Upper lobe of right lung (tissue), 1 donor: ENCODE measurements around the gene SHC3. TPM values are rescaled to one million over a fixed set of nuclear protein-coding genes. Genes with fewer than 3 reads are reported as not detected.

Experiments used
- ATAC-seq: fragments of 200-7000 bp; cut with Tn5 transposase; one replicate; pipeline ENCODE4 v1.9.1; 2020; ENCODE audit warnings: mild to moderate bottlenecking, moderate library complexity
- DNase-seq: peaks from one replicate; pipeline ENCODE4 v3.0.0-alpha.2; 2020
- H3K27ac ChIP-seq: fragments of 200-600 bp; one replicate; pipeline ENCODE4 v1.8.0; 2022
- H3K27me3 ChIP-seq: fragments of 200-600 bp; one replicate; pipeline ENCODE4 v1.8.0; 2022; ENCODE audit warnings: mild to moderate bottlenecking
- H3K36me3 ChIP-seq: fragments of 200-600 bp; one replicate; pipeline ENCODE4 v1.8.0; 2022
- H3K4me1 ChIP-seq: fragments of 200-600 bp; one replicate; pipeline ENCODE4 v1.8.0; 2022
- H3K4me3 ChIP-seq: fragments of 200-600 bp; one replicate; pipeline ENCODE4 v1.8.0; 2022; ENCODE audit warnings: mild to moderate bottlenecking
- H3K9me3 ChIP-seq: fragments of 200-600 bp; one replicate; pipeline ENCODE4 v1.8.0; 2022
- intact Hi-C: fragments of 100-400 bp; cut with DNase I; formaldehyde crosslinking; loops from one replicate; pipeline ENCODE4 v1.11.0; 2022
- total RNA-seq: library from RNA; stranded (reverse); fragmentation: NEBNext Ultra II Directional; extraction: Animal tissue kit (Norgen Biotek cat#: 25700); gene quantifications from one replicate; pipeline ENCODE4 v1.2.1, GENCODE V29; 2021
- TF ChIP-seq, protein P1 (sequence below): fragments of 200-600 bp; IDR thresholded peaks from one replicate; pipeline ENCODE4 v1.8.0; 2022; ENCODE audit warnings: antibody characterized with exemption
- donor health status: DM: no; HTN: yes; CAD: no; lungs with severe emphysema.

SHC3 gene
- total RNA-seq, 1 donor from 2014 or later, result 12.9 TPM

DNA sequence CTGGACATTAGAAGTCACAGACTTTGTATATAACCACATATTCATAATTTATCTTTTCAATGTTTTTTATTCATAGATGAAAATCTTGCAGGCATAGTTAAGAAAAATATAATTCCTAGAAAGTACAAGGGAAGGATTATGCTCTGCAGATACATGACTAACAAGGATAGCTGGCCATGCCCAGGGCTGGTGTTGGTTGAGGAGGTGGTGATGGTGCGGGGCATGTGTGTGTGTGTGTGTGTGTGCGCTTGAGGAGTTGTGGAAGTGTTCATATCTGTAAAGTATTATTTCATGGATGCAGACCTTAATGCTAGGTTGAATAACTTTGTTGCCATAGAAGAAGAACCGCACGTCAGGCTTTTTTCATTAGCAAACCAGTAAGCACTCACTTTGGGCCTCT lies 186.1 kb downstream of the SHC3 start:
- Histone ChIP-seq H3K27ac (no peak overlapping the region), H3K4me1 (peaks cover 15% of the 10 kb centered on the region), H3K27me3 (peaks cover 5% of the 10 kb centered on the region), H3K36me3 (no peaks in the 10 kb centered on the region), H3K9me3 (no peaks in the 10 kb centered on the region), H3K4me3 (peak overlapping the region; percentile 63)
- ATAC-seq (no peak), DNase-seq (no peak)
- TF ChIP-seq, protein P1, sequence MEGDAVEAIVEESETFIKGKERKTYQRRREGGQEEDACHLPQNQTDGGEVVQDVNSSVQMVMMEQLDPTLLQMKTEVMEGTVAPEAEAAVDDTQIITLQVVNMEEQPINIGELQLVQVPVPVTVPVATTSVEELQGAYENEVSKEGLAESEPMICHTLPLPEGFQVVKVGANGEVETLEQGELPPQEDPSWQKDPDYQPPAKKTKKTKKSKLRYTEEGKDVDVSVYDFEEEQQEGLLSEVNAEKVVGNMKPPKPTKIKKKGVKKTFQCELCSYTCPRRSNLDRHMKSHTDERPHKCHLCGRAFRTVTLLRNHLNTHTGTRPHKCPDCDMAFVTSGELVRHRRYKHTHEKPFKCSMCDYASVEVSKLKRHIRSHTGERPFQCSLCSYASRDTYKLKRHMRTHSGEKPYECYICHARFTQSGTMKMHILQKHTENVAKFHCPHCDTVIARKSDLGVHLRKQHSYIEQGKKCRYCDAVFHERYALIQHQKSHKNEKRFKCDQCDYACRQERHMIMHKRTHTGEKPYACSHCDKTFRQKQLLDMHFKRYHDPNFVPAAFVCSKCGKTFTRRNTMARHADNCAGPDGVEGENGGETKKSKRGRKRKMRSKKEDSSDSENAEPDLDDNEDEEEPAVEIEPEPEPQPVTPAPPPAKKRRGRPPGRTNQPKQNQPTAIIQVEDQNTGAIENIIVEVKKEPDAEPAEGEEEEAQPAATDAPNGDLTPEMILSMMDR, result no peak
- intact Hi-C loops, result no loop called here

DNA sequence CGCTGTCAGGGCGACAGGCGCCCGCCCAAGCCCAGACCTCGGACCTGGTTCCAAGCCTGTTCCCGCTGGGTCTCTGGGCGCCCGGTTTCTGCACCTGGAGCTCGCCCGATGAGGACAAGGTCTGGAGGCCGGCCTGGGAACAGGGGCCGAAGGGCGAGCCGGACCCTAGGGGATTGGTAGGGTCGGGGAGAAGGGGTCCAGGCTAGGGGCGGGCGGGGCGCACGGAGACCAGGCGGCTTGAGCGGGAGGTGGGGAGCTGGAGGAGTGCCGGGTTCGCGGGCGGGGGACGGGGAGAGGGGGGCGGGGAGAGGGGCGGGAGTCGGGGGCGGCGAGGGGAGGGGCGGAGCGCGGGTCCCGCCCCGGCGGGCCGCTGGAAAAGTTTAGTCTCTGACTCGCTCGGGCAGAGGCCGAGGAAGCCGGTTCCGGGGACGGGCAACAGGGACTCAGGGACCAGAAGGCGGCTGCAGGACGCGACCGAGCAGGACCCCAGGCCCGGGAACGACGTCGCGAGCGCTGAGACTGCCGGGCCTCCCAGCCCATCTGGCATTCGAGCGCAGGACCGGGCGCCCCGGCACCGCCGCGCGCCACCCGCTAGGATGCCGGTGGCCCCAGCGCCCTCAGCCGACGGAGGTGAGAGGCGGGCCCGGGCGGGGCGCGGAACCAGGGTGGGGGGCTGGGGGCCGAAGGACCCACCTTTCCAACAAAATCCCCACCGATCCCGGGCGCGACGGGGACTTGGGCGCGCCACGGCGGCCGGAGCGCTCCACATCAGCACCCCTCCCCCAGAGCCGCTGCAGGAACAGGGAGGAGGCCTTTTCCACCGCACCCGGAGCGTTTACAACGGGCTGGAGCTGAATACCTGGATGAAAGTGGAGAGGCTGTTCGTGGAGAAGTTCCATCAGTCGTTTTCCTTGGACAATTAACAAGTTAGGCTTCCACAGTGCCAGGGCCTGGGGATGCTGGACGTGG lies 187.3 kb downstream of the SHC3 start, which contains the start of gene S1PR3:
S1PR3 (plus strand) TSS at position 403 of the 969 bp plus-strand sequence. CDS start 9,733 bp downstream, outside the sequence.
- peak within 1 kb of the TSS; percentile 63 for H3K4me3 ChIP-seq
- DNase-seq, result peak; percentile 75
- no peaks in the 10 kb centered on the region for H3K36me3 ChIP-seq
- H3K4me1 ChIP-seq, result peaks cover 15% of the 10 kb centered on the region
- peak; percentile 73 for ATAC-seq
- H3K27me3 ChIP-seq, result peaks cover 5% of the 10 kb centered on the region
- intact Hi-C loops, result no loop called here
- TF ChIP-seq, protein P1, result no peak
- no peaks in the 10 kb centered on the region for H3K9me3 ChIP-seq
- H3K27ac ChIP-seq, result no peak within 1 kb of the TSS

DNA sequence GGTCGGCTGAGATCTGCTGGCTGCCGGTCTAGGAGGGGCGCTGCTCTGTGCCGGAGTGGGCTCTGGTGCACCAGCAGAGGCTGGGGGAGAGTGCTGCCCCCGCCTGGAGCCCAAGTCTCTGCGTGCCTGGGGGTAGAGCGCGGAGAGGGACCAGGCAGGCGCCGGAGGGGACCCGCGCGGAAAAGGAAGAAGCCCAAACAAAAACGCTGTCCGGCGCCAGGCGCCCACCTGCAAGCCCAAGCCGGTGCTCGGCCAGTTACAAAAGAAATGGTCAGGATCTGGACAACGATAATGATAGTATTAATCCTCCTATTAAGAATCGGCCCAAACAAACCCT lies 187.9 kb downstream of the SHC3 start:
- ATAC-seq (no peak), DNase-seq (no peak)
- Histone ChIP-seq H3K4me1 (peaks cover 14% of the 10 kb centered on the region), H3K27me3 (peaks cover 5% of the 10 kb centered on the region), H3K4me3 (peak overlapping the region; percentile 63), H3K36me3 (no peaks in the 10 kb centered on the region), H3K27ac (no peak overlapping the region), H3K9me3 (no peaks in the 10 kb centered on the region)
- intact Hi-C loops, result no loop called here
- TF ChIP-seq, protein P1, result no peak

DNA sequence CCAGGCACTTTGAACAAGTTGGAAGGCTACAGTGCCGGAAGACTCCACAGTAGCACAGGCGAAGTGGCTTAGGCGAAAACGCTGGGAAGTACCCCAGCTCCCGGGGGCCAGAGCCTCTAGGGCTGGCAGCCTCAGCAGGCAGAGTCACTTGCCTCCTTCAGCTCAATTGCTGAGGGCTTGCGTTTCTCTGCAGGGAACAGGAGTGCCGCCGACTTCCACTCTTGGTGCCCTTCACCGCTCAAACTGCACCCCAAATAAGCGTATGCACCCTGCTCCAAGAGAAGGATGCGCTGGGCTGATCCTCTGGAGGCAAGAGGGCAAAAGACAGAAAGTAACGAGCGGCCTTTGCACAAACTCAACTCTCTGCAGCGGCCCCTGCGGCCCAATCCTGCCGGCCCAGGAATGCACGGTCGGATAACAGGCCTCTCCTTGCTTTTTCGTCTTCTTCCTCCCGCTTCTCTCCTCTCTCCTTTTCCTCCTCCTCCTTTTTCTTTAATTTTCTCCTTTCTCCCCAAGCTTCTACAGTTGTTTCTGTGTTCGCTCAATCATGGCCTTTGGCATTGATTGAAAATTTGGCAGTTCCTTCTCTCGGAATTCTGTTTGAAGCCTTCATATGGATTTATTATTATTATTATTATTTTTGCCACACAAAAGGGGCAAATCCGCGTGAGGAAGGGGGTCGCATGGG lies 188.4 kb downstream of the SHC3 start:
- no peak overlapping the region for H3K4me3 ChIP-seq
- no peaks in the 10 kb centered on the region for H3K9me3 ChIP-seq
- intact Hi-C loops, result no loop called here
- DNase-seq, result no peak
- TF ChIP-seq, protein P1, result no peak
- H3K27me3 ChIP-seq, result peaks cover 5% of the 10 kb centered on the region
- H3K36me3 ChIP-seq, result no peaks in the 10 kb centered on the region
- ATAC-seq, result no peak
- H3K4me1 ChIP-seq, result peaks cover 11% of the 10 kb centered on the region
- no peak overlapping the region for H3K27ac ChIP-seq

DNA sequence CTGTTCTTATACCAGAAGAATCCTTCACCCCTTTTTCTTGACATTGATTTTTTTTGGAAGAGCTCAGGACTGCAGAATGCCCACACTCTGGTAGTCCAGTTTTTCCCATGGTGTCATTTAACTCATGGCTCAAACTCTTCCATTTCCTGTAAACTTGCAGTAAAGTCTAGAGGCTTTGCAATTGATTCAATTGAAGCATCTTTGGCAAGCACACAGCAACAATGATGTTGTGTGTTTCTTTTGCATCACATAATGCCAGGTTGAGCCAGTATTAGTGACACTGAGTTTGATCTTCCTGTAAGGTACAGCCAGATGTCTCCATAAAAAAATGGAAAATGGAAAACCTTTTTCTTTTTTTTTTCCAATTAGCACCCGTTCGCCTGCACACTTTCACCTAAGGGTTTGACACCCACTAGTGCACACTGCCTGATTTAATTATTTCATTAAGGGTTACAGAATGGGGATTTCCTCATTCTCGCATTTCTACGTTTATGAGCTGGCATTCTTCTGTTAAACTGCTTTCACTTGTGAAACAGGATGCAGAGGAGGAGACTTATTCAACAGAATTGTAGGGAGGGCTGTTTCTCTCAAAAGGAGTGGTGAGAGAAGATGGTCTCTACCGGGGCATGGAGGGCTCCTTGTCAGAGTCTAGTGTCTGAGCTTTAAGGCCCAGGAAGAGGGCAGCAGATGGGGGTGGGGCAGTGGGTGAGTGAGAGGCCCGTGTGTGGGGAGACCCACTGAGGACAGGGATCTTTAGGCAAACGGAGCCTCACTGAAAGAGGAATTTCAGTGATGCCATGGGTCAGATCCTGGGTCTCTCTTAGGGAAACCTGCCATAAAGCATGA lies 189.6 kb downstream of the SHC3 start:
- H3K36me3 ChIP-seq, result no peaks in the 10 kb centered on the region
- H3K4me3 ChIP-seq, result no peak overlapping the region
- H3K27me3 ChIP-seq, result peaks cover 5% of the 10 kb centered on the region
- intact Hi-C loops, result loop anchor here (5.0 kb wide), 1 partner anchor 397 kb away; no protein-coding TSS in a partner anchor
- H3K4me1 ChIP-seq, result peaks cover 5% of the 10 kb centered on the region
- H3K9me3 ChIP-seq, result no peaks in the 10 kb centered on the region
- DNase-seq, result no peak
- ATAC-seq, result peak; percentile 22
- TF ChIP-seq, protein P1, result no peak
- no peak overlapping the region for H3K27ac ChIP-seq
